ENCODE results near the gene SLC6A18.

SLC6A18 gene

DNA sequence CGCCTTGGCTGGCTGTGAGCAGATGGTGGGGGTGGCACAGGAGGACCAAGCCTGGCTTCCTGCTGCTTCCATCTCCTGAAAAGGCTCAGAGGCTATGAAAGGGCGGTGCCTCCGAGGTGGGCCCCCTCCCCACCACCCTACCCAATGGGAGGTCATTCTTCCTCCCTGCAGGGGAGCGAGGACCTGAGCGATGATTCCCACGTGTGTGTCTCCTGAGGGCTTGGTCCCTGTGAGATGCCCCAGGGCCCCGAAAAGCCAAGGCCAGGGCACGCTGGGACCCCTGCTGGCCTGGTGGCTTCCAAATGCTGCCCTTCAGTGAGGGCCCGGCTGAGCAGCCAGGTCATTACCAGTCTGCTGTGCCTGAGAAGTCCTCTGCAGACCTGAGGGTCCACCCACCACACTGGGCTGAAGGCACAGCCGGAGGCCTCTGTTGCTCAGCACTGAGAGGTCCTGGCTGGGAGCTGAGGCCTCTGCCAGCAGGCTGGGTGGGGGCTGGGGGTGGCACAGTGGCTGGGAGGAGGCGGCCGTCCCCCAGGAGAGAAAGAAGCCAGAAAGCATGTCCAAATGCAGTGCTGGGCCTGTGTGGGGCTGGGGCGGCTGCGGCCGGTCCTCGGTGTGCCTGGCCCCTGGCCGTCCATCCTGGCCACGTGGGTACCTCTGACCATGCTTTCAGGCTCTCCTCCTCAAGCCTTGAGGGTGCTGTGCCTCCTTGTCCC, 37.8 kb upstream of the SLC6A18 start:
- no peak for DNase-seq

DNA sequence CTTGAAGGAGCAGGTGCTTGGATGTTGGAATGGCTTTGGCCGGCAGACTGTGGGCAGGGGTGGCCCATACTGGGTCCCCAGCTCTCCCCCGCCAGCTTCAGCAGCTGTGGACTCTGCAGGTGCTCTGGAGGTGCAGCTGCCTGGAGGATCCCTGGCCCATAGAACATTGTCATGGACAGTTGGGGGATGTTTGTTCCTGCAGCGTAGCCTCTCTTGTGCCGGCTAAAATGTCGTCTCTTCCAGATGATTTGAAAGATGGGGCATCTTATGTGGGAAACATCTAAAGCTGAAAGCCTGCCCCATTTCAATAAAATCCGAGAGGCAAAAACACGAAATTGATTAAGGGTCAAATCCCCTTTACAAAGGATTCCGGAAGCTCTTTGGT, 37.2 kb upstream of the SLC6A18 start:
- no peak for DNase-seq

DNA sequence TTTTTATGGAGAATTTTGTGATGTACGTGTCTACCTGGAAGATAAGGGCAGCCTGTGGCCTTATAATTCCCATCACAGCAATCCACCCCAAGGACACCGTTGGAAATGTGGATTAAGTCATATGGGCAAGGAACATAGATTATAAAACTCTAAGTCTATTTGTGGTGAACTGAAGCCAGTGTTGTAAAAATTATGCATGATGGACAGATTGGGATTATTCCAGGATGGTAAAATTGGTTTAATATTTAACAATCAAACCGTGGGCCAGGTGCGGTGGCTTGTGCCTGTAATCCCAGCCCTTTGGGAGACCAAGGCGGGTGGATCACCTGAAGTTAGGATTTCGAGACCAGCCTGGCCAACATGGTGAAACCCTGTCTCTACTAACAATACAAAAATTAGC, 36.7 kb upstream of the SLC6A18 start:
- DNase-seq = no peak

DNA sequence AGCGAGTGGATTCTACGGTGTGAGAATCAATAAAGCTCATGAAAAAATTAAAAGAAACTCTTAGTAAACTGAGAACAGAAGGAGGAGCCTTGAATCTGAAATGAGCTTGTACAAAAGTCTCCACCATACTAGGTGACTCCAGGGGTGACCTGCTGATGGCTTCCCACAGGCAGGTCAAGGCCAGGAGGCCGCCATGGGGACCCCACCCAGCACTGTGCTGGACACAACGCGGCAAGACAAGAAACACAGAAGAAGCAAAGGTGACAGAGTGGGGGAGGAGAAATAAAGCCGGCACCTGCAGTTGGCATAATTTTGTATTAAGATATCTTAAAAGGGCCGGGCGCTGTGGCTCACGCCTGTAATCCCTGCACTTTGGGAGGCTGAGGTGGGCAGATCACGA, 35.9 kb upstream of the SLC6A18 start:
- no peak for DNase-seq

DNA sequence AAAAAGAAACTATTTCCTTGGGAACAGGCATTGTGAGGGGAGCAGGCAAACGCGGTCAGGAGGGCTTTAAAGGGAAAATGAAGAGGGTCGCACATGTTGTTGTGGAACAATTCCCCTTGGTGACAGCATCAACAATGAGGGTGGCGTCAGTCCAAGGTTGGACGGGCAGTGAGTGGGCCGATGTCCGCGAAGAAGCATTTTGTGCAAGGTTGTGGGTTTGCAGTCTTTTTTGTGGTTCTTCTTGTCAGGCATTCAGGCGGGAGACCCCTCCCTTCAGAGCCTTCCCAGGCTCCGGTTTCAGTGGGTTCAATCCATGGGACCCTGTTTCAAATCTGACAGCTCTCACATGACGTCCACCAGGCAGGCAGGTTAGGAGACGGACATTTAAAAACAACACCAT, 34.9 kb upstream of the SLC6A18 start:
- DNase-seq = no peak

DNA sequence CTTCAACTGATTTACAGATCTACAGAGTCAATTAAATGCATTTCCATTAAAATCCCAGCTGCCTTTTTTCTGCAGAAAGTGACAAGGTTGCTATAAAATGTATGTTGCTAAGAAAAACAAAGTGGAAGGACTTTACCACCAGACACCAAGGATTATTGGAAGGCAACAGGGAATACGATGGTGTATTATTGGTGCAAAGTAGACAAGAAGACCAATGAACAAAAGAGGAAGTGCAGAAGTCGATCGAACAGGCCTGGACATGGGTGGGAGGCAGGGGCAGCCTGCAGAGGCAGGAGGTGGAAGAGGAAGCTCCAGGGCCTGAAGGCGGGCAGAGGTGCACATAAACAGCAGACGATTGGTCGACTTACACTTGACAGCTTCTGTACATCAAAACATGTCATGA, 34.3 kb upstream of the SLC6A18 start:
- no peak for DNase-seq

DNA sequence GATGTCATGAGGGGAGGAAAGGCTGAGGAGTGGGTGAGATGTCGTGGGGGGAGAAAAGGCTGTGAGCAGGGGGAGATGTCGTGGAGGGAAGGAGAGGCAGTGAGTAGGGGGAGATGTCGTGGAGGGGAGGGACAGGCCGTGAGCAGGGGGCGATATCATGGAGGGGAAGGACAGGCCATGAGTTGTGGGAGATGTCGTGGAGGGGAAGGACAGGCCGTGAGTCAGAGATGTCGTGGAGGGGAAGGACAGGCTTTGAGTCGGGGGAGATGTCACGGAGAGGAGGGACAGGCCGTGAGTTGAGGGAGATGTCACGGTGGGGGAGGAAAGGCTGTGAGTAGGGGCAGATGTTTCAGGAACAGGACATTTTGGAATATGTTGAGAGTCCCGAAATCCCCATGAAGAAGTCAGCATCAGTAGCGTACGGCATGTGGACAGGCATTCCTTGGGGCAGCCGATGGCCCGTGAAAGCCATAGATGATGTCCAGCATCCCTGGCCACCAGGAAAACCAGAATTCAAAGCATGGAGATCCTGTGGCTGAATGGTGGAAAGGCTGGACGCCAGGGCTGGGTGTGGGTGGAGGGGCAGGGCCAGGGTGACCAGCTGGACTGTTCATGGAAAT, 32.1 kb upstream of the SLC6A18 start:
- no peak for DNase-seq

DNA sequence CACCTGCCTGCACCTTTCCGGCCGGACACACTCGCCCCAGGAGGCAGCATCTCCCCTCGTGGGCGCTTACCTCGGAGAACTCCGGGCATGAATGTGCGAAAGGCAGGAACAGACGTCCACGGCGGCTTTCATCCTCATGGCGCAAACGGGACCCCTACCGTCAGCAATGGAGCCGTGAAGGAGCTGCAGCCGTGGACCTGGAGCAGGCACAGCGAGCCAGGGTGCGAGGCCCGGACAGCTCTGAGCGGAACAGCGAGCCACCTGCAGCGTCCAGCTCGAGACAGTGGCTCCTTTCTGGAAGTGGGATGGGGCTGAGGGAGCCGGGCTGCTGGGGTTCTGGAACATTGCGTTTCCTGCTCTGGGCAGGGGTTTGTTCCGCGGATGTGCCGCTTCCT, 31.6 kb upstream of the SLC6A18 start:
- no peak for DNase-seq

DNA sequence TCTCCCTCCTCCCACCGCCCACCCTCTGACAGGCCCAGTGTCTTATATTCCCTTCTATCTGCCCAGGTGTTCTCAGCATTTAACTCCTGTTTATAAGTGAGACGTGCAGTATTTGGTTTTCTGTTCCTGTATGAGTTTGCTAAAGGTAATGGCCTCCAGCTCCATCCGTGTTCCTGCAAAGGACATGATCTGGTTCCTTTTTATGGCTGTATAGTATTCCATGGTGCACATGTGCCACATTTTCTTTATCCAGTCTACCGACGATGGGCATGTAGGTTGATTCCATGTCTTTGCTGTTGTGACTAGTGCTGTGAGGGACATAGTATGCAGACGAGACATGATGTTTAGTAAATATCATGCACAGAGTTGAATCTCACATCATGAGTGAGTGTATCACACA, 30.8 kb upstream of the SLC6A18 start:
- DNase-seq = no peak

DNA sequence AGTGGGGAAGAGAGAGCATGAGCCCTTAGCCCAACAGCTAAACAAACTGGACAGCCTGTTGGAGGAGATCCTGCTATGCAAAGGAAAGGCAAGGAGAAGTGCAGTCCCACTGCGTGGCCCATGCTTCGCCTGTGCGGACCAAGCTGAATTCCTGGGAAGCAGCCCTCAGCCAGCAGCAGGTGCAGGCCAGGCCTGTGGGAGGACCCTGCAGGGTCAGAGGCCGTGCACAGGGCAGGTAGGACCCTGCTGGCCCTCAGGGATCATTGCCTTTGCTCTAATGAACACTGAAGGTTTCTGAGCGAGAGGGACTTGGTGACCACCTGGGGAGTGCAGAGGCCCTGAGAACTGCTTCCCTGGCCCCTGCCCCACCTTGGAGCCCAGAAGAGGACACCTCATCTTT, 29.7 kb upstream of the SLC6A18 start:
- no peak for DNase-seq

DNA sequence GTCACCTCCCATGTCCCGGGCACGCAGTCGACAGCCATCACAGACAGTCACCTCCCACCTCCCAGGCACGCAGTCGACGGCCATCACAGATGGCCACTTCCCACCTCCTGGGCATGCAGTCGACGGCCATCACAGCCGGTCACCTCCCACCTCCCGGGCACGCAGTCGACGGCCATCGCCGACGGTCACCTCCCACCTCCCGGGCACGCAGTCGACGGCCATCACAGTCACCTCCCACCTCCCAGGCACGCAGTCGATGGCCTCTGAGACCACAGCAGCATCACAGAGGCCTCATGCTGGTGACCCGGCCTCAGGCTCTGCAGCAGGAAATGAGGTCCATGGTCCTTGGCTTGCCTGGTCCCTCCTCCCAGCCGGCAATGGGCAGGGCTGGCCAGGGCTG, 29.3 kb upstream of the SLC6A18 start:
- DNase-seq = no peak

DNA sequence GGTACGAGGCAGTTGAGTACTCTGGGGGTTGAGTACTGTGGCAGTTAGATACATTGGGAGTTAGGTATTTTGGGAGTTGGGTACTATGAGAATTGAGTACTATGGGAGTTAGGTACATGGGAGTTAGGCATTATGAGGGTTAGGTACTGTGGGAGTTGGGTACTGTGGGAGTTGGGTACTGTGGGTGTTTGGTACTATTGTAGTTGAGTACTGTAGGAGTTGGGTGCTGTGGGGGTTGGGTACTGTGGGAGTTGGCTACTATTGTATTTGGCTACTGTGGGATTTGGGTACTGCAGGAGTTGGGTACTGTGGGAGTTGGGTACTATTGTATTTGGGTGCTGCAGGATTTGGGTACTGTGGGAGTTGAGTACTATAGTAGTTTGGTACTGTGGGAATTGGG, 28.6 kb upstream of the SLC6A18 start:
- DNase-seq = no peak

DNA sequence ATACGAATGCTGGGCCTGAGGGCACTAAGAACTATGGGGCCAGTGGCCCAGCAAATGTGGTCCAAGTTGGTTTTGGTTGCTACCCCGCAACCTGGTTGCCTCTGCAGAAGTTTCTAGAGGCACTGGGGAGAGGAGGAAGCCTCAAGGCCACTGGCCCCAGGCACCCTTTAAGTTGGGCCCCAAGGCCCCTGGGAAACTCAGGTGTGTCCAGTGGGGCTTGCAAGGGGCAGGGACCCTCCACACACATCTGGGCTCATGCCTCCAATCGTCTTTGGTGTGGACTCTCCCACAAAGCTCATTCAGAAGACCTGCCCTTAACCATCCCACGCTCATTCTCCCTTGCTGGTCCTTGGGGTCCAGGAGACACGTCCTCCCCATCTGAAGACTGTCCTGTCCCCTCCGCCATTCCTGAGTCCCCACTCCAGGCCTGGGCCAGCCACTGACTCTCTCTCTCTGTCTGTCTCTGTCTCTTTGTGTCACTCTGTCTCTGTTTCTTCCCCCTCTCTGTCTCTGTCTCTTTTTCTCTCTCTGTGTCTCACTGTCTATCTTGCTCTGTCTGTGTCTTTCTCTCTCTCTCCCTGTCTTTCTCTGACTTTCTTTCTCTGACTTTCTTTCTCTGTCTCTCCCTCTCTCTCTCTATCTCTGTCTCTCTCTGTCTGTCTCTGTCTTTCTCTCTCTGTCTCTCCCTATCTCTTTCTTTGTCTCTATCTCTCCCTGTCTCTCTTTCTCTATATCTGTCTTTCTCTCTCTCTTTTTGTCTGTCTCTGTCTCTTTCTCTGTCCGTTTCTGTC, 27.1 kb upstream of the SLC6A18 start:
- DNase-seq = no peak

DNA sequence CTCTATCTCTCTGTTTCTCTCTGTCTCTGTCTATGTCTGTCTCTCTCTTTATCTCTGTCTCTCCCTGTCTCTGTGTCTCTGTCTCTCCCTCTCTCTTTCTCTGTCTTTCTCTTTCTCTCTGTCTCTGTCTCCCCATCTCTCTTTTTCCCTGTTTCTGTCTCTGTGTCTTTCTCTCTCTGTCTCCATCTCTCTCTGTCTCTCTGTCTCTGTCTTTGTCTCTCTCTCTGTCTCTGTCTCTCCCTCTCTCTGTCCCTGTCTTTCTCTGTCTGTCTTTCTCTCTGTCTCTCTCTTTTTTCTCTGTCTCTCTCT, 25.9 kb upstream of the SLC6A18 start:
- DNase-seq = no peak

DNA sequence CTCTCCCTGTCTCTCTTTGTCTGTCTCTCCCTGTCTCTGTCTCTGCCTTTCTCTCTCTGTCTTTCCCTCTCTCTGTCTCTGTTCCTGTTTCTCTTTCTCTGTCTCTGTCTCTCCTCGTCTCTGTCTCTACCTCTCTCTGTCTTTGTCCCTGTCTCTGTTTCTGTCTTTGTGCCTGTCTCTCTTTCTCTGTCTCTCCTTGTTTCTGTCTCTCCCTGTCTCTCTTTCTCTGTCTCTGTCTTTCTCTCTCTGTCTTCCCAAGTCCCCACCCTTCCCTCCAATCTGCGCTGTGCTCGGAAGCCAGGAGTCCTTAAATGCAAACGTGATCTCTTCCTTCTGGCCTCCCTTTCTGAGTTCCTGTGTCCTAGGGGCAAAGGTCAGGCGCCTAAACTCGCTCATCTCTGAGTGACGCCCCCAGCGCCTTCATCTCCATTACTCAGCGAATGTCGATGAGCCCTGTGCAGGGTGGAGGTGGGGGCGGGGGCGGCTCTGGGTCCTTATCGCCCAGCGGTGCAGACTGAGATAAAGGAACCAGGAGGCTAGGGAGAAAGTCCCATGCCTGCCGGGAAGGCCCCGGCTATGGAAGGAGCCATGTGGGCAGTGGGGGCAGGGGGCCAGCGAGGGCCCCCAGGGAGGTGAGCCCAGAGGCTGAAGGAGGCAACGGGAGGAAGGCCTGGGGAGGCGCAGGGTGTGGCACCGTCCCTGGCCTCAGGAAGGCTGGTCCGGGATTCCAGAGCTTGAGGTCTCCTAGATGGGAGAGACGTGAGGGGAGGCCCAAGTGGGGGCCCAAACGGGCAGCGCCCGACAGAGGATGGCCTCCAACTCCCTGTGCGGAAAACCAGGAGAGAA, 25.3 kb upstream of the SLC6A18 start:
- DNase-seq = no peak

DNA sequence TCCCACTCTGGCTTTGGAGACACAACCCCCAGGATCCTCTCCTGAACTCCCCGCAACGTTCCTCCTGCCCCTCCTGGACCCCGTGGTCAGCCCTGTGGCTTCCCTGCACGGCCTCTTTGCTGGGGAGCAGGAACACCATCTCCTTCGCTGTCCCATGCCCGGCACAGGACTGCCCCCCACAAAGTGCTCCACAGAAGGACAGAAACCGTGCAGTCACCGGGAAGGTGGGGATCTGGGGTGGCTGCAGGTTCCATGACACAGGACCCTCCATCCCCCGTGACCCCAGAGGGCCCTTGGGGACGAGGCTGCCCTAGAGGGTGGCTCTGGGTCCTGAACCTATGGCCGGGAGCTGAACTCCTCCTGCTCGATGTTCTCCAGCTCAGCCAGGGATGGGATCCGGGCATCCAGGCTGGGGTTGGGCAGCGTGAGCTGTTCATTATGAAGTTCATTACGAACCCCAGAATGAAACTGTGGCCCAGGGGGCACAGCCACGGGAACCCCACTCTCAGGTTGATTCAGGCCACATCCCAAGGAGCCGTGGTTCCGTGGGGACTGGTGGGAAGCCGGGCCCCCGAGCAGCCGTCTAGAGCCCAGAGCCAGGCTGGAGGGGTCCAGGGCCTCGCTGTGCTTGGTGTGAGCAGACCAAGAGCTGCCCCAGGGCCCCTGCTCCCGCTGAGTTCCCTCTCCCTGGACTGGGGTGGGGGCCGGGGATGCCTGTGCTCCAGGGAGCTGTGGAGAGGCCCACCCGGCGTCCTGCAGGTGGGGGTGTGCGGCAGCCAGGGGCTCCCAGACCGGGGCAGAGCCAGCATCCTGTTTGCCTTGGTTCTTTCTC, 24.5 kb upstream of the SLC6A18 start:
- DNase-seq = no peak

DNA sequence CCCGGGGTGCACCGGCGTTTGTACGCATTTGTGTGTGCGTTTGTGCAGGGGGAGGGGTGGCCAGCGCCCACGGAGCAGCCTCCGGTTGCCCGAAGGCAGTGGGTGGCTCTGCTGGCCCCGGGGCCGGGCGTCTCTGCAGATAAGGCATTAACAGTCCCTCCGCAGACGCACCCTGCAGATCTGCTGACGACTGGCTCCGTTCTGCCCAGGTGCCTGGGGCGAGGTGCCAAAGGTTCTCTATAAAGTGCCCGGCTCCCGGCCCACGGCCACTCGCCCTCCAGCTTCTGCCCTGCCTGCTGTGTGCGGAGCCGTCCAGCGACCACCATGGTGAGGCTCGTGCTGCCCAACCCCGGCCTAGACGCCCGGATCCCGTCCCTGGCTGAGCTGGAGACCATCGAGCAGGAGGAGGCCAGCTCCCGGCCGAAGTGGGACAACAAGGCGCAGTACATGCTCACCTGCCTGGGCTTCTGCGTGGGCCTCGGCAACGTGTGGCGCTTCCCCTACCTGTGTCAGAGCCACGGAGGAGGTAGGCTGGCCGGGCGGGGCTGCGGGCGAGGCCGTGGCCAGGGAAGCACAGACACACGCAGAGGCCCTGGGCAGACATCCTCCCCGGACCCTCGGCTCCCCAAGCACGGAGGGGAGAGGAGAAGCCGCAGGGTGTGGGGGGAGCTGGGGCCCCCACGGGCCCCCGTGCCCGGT, 23.7 kb upstream of the SLC6A18 start, which contains the start of gene SLC6A19:
SLC6A19 (plus strand) TSS at position 269 of the 699 bp plus-strand sequence; CDS start at position 325, 56 bp downstream.
- no peak for DNase-seq

DNA sequence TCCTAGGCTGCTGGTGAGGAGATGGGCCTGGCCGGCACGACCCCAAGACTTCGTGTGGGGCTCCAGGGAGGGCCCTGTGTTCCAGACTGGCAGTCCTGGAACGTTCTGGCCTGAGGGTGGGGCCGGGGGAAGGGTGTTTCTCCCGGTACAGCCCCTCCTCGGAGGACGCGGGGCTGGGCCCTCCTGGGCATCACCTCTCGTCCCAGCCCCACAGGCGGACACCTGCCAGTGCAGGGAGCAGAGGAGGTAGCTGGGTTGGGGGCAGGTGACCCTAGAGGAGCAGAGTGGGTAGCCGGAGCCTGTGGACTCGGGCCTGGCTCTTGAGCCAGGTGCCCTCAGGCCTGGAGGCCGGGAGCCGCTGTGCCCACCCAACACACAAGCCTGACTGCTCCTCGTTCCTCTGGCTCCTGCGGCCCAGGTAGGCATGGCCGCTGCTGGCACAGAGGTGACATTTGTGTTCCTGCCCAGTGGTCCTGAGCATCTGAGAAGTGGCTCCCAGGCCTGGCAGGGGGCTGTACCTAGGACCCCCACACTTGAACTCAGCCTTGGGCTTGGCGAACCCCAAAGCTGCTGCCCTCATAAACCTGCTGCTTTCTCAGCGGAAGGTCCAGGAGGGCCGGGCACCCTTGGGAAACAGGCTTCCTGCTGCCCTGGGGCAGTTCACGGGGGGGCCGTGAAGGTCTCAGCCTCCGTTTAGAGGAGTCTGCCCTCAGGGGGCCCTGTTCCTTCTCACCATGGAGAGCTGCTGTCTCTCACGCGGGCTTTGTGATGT, 23.0 kb upstream of the SLC6A18 start:
- DNase-seq = no peak

DNA sequence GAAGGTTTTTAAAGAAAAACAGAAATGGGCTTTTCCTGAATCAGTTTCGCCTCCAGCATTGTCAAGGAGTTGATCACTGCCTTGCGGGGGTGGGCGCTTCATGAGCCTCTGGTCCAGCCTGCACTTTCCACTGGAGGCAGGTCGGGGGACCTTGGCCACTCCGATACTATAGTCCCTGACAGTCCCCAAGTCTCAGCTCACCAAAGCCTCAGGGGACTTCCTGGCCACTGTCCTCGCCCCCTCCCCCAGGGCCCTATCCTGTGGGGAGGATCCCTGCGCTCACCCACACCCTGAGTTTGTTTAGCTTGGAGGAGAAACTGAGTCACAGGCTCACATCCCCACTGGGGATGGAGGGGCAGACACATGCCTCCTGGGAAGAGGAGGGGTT, 22.4 kb upstream of the SLC6A18 start:
- no peak for DNase-seq

DNA sequence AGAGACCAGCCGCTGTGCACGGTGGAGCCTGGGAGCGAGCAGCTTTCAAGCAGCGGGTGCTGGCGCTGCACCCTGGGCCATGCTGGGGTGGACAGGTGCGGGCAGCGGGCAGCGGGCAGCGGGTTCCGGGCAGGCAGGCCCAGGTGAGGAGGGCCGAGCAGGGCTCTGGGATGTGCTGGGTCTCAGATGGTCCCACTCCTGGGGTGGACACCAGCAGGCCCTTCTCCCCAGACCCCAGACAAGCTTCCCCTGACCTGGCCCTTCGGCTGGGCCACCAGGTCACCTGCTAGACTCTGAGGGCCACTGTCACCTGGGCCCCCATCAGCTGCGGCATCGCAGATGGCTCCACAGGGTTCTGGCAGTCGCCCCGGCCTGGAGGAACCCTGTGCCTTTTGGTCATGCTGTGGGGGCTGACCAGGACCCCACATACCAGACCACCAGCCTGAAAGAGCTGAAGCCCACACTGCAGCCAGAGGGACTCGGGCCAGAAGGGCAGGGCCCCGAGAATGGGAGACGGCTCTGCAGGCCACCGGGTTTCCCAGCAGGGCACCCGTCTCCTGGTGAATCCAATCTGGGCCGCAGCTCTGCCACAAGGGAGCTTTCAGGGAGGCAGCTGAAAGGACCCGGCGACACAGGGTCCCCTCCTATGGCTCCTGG, 21.7 kb upstream of the SLC6A18 start:
- DNase-seq = no peak
